GM12873 (cell line): ENCODE data around the gene GPSM1.

ENCODE experiments used
- TF ChIP-seq, protein P1 (sequence below): IDR thresholded peaks from 2 replicates; pipeline ENCODE4 v1.5.1; 2012; ENCODE audit warnings: low read depth, mild to moderate bottlenecking, moderate library complexity, low read length, control low read depth; ENCODE audit not compliant: insufficient read depth; ENCODE audit errors: missing control alignments

GPSM1 gene

DNA sequence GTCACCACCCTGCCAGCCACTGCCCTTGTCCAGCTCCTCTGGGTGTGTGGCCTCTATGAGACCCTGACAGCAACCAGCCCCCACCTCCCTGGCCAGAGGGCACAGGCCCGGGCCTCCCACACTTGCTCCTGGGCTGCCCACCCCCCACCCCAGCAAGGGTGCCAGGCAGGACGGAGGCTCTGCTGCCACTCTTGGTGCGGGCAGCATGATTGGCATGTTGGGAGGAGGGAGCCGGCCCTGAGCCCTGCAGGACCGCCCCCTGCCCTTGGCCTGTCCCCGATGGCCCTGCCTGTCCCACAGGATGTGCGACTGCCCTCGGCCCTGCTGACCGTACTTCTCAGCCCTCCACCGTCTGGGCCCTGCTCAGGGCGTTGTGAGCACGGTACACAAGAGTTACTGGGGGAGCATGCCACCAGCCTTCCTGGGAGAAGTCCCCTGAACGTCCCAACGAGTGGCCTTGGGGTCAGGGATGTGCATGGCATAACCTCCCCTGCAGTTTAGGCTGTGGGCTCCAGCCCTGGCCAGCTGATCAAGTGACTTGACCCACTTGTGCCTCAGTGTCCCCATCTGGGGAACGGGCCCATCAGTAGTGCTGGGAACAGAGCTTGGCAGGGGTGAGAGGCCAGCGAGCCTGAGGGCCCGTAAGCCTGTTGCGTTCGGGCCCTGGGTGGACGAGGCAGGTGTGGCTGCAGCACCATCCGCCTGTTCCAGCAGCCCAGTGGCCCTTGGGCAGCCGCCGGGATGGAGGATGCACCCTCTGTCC is 16.0 kb downstream of the GPSM1 start:
- TF ChIP-seq, protein P1, sequence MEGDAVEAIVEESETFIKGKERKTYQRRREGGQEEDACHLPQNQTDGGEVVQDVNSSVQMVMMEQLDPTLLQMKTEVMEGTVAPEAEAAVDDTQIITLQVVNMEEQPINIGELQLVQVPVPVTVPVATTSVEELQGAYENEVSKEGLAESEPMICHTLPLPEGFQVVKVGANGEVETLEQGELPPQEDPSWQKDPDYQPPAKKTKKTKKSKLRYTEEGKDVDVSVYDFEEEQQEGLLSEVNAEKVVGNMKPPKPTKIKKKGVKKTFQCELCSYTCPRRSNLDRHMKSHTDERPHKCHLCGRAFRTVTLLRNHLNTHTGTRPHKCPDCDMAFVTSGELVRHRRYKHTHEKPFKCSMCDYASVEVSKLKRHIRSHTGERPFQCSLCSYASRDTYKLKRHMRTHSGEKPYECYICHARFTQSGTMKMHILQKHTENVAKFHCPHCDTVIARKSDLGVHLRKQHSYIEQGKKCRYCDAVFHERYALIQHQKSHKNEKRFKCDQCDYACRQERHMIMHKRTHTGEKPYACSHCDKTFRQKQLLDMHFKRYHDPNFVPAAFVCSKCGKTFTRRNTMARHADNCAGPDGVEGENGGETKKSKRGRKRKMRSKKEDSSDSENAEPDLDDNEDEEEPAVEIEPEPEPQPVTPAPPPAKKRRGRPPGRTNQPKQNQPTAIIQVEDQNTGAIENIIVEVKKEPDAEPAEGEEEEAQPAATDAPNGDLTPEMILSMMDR: no peak

DNA sequence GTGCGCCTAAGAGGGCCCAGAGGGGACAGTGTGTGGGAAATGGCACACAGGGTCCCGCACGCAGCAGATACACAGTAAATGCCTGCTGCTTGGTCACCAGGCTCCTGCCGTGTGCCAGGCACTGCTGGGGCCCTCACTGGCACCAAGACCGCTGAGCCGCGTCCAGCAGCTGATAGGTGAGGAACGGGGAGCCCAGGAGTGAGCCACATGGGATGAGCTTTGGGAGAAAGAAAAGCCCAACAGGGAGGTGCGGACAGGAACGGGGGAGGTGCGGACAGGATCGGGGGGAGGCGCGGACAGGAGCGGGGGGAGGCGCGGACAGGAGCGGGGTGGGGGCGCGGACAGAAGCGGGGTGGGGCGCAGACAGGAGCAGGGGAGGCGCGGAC is 16.5 kb downstream of the GPSM1 start:
- TF ChIP-seq, protein P1: no peak

- TF ChIP-seq, protein P1: no peak
Measured at GRCh38 chr9:136344544-136345280, 17.4 kb downstream of the GPSM1 start.

DNA sequence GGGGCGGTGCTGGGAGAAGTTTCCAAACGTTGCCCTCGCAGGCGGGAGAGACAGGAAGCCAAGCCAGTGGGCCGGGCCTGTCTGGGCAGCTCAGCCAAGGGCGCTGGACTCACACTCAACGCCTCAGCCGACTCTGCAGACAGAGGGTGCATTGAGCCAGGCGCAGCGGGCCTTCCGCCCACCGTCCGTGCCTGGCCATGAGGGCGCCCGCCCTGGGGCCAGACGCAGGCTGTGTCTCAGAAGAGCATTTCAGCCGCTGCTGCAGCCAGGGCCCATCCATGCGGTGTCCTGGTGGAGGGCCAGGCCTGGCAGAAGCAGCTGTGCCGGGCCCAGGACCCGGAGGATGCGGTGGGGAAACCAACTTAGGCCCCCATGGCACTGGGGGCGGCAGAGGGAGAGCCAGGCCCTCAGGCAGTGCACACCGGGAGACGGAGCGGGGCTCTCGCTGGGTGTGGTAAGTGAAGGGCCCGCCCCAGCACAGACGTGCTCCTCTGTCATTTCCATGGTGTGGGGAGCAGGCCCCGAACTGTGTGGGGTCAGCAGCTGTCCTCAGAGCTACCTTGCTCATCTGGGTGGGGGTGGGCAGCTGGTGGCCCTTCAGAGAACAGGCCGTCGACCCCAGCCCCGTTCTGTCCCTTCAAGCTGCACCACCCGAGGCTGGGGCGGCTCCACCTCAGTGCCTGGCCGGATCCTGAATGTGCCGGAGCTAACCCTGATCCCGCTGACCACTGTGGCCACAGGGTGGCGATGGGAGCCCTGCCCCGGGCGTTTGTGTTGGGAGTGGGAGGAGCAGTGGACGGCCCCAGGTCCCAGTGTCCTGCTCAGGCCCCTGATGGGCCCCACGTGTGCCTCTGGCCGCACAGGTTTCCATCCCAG is 18.2 kb downstream of the GPSM1 start:
- TF ChIP-seq, protein P1: no peak

DNA sequence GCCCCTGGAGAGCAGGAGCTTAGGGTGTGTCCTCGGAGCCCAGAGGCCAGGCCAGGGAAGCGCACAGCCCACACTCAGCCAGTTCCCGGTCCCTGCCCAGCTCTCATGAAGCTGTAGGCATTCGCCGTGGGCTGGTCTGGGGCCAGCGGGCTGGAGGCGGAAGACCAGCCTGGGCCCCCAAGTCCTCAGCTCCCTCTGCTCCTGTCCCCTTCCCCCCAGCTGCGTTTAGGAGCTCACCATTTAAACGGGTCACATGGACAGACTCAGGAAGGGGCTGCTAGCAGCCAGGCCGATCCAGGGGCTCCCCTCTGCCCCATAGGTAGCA is 18.8 kb downstream of the GPSM1 start:
- TF ChIP-seq, protein P1: no peak

GRCh38 chr9:136346927-136347465 is 19.7 kb downstream of the GPSM1 start:
- TF ChIP-seq, protein P1: no peak
